Measurements from ENCODE around the gene WDR44.
A peak's percentile ranks its signal among the peaks of the same experiment; 100 is the strongest.

The WDR44 gene

GRCh38 chrX:118495061-118495921, 149.4 kb downstream of the WDR44 start, which contains the start of gene DOCK11:
TSS of gene DOCK11 (plus strand) at chrX:118495815. CDS start at chrX:118495972, 157 bp downstream.
- WGBS, 2 donors (ENCODE audit: extremely low coverage in 2 of 2, insufficient read length in 2 of 2, insufficient replicate concordance in 1 of 2), result no CpG with 5 or more reads among the region's 64 CpGs
- peak within 1 kb of the TSS; percentile 91 for H2AFZ ChIP-seq (ENCODE audit: low read length)
- H3K9me3 ChIP-seq (replicated peaks in 1 of 2; ENCODE audit: control insufficient read depth in 2 of 2, insufficient read depth in 1 of 2, low read depth in 1 of 2, low read length in 2 of 2), result no peaks in the 10 kb centered on the region
- H4K91ac ChIP-seq (ENCODE audit: low read depth, low read length, poor library complexity), result no peak within 1 kb of the TSS
- H3K27me3 ChIP-seq (ENCODE audit: control insufficient read depth in 3 of 3, insufficient read depth in 3 of 3, low read depth in 1 of 3, low read length in 3 of 3), result no peaks in the 10 kb centered on the region
- peak within 1 kb of the TSS; percentile 70 for H2BK5ac ChIP-seq (ENCODE audit: low read length)
- H3K18ac ChIP-seq (ENCODE audit: low read length), result peak within 1 kb of the TSS; percentile 90
- peak within 1 kb of the TSS; percentile 54 to 96 for H3K4me3 ChIP-seq (ENCODE audit: low read length in 2 of 2)
- peak within 1 kb of the TSS; percentile 57 for H3K4me2 ChIP-seq (ENCODE audit: insufficient read depth, low read length, poor library complexity, severe bottlenecking)
- no peak within 1 kb of the TSS for H2BK12ac ChIP-seq (ENCODE audit: low read length)
- peaks cover 2% of the 10 kb centered on the region for H3K79me1 ChIP-seq (ENCODE audit: low read depth, low read length)
- DNase-seq (ENCODE audit: low spot score), result peak; percentile 79
- H3K23ac ChIP-seq (ENCODE audit: low read depth, low read length, poor library complexity), result no peak within 1 kb of the TSS
- no peak within 1 kb of the TSS for H2AK5ac ChIP-seq (ENCODE audit: low read depth, low read length)
- no peak within 1 kb of the TSS for H2BK120ac ChIP-seq (ENCODE audit: low read depth, low read length)
- no peaks in the 10 kb centered on the region for H3K36me3 ChIP-seq (replicated peaks in 1 of 2; ENCODE audit: control insufficient read depth in 2 of 2, insufficient read depth in 2 of 2, low read length in 2 of 2)
- peak within 1 kb of the TSS; percentile 17 for H4K8ac ChIP-seq (ENCODE audit: low read depth, low read length)
- peak within 1 kb of the TSS; percentile 85 for H3K27ac ChIP-seq (replicated peaks; ENCODE audit: low read length)
- H3K9ac ChIP-seq (ENCODE audit: low read depth, low read length, poor library complexity), result peak within 1 kb of the TSS; percentile 92
- H3K4me1 ChIP-seq (ENCODE audit: control insufficient read depth in 2 of 2, insufficient read depth in 1 of 2, low read depth in 1 of 2, low read length in 2 of 2), result peaks cover 0 to 7% of the 10 kb centered on the region in 2 donors
- no peak within 1 kb of the TSS for H3K14ac ChIP-seq (ENCODE audit: low read length)
- peak within 1 kb of the TSS; percentile 85 for H2BK15ac ChIP-seq (ENCODE audit: low read length)
- H3K4ac ChIP-seq (ENCODE audit: low read length), result no peak within 1 kb of the TSS

- Histone ChIP-seq H3K36me3 (replicated peaks in 1 of 2; ENCODE audit: control insufficient read depth in 2 of 2, insufficient read depth in 2 of 2, low read length in 2 of 2) (no peaks in the 10 kb centered on the region), H3K23ac (ENCODE audit: low read depth, low read length, poor library complexity) (no peak overlapping the region), H4K91ac (ENCODE audit: low read depth, low read length, poor library complexity) (no peak overlapping the region), H3K4ac (ENCODE audit: low read length) (no peak overlapping the region), H3K4me2 (ENCODE audit: insufficient read depth, low read length, poor library complexity, severe bottlenecking) (peak overlapping the region; percentile 57), H3K9ac (ENCODE audit: low read depth, low read length, poor library complexity) (peak overlapping the region; percentile 92), H3K27me3 (ENCODE audit: control insufficient read depth in 3 of 3, insufficient read depth in 3 of 3, low read depth in 1 of 3, low read length in 3 of 3) (no peaks in the 10 kb centered on the region), H2AFZ (ENCODE audit: low read length) (peak overlapping the region; percentile 91), H3K9me3 (replicated peaks in 1 of 2; ENCODE audit: control insufficient read depth in 2 of 2, insufficient read depth in 1 of 2, low read depth in 1 of 2, low read length in 2 of 2) (no peaks in the 10 kb centered on the region), H3K27ac (replicated peaks; ENCODE audit: low read length) (peak overlapping the region; percentile 64), H2AK5ac (ENCODE audit: low read depth, low read length) (no peak overlapping the region), H2BK12ac (ENCODE audit: low read length) (no peak overlapping the region), H2BK5ac (ENCODE audit: low read length) (no peak overlapping the region), H3K79me1 (ENCODE audit: low read depth, low read length) (peaks cover 2% of the 10 kb centered on the region), H2BK120ac (ENCODE audit: low read depth, low read length) (no peak overlapping the region), H3K4me1 (ENCODE audit: control insufficient read depth in 2 of 2, insufficient read depth in 1 of 2, low read depth in 1 of 2, low read length in 2 of 2) (peaks cover 0 to 7% of the 10 kb centered on the region in 2 donors), H3K18ac (ENCODE audit: low read length) (peak overlapping the region; percentile 90), H3K4me3 (ENCODE audit: low read length in 2 of 2) (peak overlapping the region; percentile 54 to 96), H4K8ac (ENCODE audit: low read depth, low read length) (no peak overlapping the region), H3K14ac (ENCODE audit: low read length) (no peak overlapping the region), H2BK15ac (ENCODE audit: low read length) (peak overlapping the region; percentile 85)
- no CpG with 5 or more reads among the region's 81 CpGs for WGBS, 2 donors (ENCODE audit: extremely low coverage in 2 of 2, insufficient read length in 2 of 2, insufficient replicate concordance in 1 of 2)
- DNase-seq (ENCODE audit: low spot score), result no peak
Observed at GRCh38 chrX:118495958-118496762, 150.3 kb downstream of the WDR44 start.

- Histone ChIP-seq H3K4ac (ENCODE audit: low read length) (no peak overlapping the region), H2BK120ac (ENCODE audit: low read depth, low read length) (no peak overlapping the region), H3K27ac (replicated peaks; ENCODE audit: low read length) (no peak overlapping the region), H2BK5ac (ENCODE audit: low read length) (no peak overlapping the region), H3K14ac (ENCODE audit: low read length) (no peak overlapping the region), H3K9ac (ENCODE audit: low read depth, low read length, poor library complexity) (peak overlapping the region; percentile 80), H2AFZ (ENCODE audit: low read length) (peak overlapping the region; percentile 91), H3K79me1 (ENCODE audit: low read depth, low read length) (peaks cover 2% of the 10 kb centered on the region), H3K4me2 (ENCODE audit: insufficient read depth, low read length, poor library complexity, severe bottlenecking) (peak overlapping the region; percentile 57), H2BK12ac (ENCODE audit: low read length) (no peak overlapping the region), H3K18ac (ENCODE audit: low read length) (peak overlapping the region; percentile 85), H3K36me3 (replicated peaks in 1 of 2; ENCODE audit: control insufficient read depth in 2 of 2, insufficient read depth in 2 of 2, low read length in 2 of 2) (no peaks in the 10 kb centered on the region), H4K91ac (ENCODE audit: low read depth, low read length, poor library complexity) (no peak overlapping the region), H3K9me3 (replicated peaks in 1 of 2; ENCODE audit: control insufficient read depth in 2 of 2, insufficient read depth in 1 of 2, low read depth in 1 of 2, low read length in 2 of 2) (no peaks in the 10 kb centered on the region), H3K23ac (ENCODE audit: low read depth, low read length, poor library complexity) (no peak overlapping the region), H2BK15ac (ENCODE audit: low read length) (peak overlapping the region; percentile 85), H3K4me3 (ENCODE audit: low read length in 2 of 2) (peak overlapping the region; percentile 54 to 96), H3K27me3 (ENCODE audit: control insufficient read depth in 3 of 3, insufficient read depth in 3 of 3, low read depth in 1 of 3, low read length in 3 of 3) (no peaks in the 10 kb centered on the region), H2AK5ac (ENCODE audit: low read depth, low read length) (no peak overlapping the region), H3K4me1 (ENCODE audit: control insufficient read depth in 2 of 2, insufficient read depth in 1 of 2, low read depth in 1 of 2, low read length in 2 of 2) (peaks cover 0 to 7% of the 10 kb centered on the region in 2 donors), H4K8ac (ENCODE audit: low read depth, low read length) (no peak overlapping the region)
- WGBS, 2 donors (ENCODE audit: extremely low coverage in 2 of 2, insufficient read length in 2 of 2, insufficient replicate concordance in 1 of 2), result no CpG with 5 or more reads among the region's 13 CpGs
- DNase-seq (ENCODE audit: low spot score), result no peak
Observed at GRCh38 chrX:118496763-118497079, 150.8 kb downstream of the WDR44 start.
